ENCODE data around the gene NACC2. TPM values are rescaled to one million over a fixed set of nuclear protein-coding genes. Genes with fewer than 3 reads are reported as not detected.

NACC2 gene
- total and polyA plus RNA-seq, 10 of the 15 experiments (the other 5 are each of a cell fraction or from before 2014, with no cell fraction given): 0.66 to 14.7 (median 3.5) TPM

DNA sequence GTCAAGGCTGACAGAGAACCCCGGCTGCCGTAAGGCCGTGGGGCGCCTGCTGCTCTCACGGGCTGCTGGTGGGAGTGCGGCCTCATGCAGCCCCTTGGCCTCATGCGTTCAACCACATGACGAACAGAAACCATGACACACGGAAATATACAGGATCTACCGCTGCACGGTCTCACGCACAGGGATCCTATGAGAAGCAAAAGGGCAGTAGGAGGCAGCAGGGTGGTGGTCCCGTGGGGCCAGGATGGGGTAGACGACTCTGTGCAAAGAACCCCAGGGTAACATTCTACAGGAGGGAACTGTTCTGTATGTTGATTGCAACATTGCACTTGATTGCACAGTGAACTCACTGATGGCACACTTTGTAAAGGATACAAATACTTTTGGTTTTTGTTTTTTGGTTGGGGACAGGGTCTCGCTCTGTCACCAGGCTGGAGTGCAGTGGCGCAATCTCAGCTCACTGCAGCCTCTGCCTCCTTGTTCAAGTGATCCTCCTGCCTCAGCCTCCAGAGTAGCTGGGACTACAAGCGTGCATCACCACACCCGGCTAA is 51.6 kb downstream of the NACC2 start (continued):
- TF ChIP-seq NFXL1 (IDR thresholded peaks at IDR 0.05; ENCODE audit: borderline replicate concordance) (no peak), RBBP5 (conservative IDR thresholded peaks at IDR 0.05) (no peak), TCF12 (IDR thresholded peaks at IDR 0.05; ENCODE audit: low read depth, low read length) (no peak), IRF4 (IDR thresholded peaks at IDR 0.05; ENCODE audit: low read depth, low read length) (no peak), KAT2A (conservative IDR thresholded peaks at IDR 0.05; ENCODE audit: control insufficient read depth, low read depth, low read length) (no peak)

DNA sequence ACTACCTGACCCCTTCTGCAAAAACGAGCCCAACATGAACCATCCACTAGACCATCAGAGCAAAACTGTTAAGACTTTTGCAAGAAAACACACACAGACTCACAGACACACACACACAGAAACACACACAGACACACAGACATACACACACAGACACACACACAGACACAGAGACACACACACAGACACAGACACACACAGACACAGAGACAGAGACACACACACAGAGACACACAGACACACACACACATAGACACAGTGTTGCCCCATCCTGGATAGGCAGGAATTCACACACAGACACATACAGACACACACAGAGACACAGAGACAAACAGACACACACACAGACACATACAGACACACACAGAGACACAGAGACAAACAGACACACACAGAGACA is 52.5 kb downstream of the NACC2 start:
- no peaks in the 10 kb centered on the region for H3K79me2 ChIP-seq (ENCODE audit: control insufficient read depth, insufficient read depth, low read length)
- DNase-seq (ENCODE audit: low read depth, low spot score): no peak
- H3K4me2 ChIP-seq (ENCODE audit: control insufficient read depth, insufficient read depth): no peak overlapping the region
- FAIRE-seq: no peak
- intact Hi-C loops (cut with micrococcal nuclease; ENCODE audit: unreplicated experiment) (no loop called here), in situ Hi-C loops (cut with MboI) (no loop called here)
- ChIA-PET CTCF (no interaction called here), SMC1A (ENCODE audit: uncharacterized antibody, unreplicated experiment) (no interaction called here), RAD21 (ENCODE audit: unreplicated experiment) (no interaction called here), POLR2A (no interaction called here)
- H3K36me3 ChIP-seq (ENCODE audit: control insufficient read depth in 2 of 2, insufficient read depth in 2 of 2, low read length in 1 of 2): no peaks in the 10 kb centered on the region; a peak in 2 of 4 replicates
- no peaks in the 10 kb centered on the region; the same call in 1 of the 2 replicates for H4K20me1 ChIP-seq (ENCODE audit: control insufficient read depth, insufficient read depth)
- H3K9ac ChIP-seq (ENCODE audit: control insufficient read depth, insufficient read depth, low read length): no peak overlapping the region
- no peak overlapping the region for H2AFZ ChIP-seq (ENCODE audit: control insufficient read depth, low read depth, low read length)
- no peak overlapping the region for H3K27ac ChIP-seq (ENCODE audit: control insufficient read depth, insufficient read depth)
- no TSS peak for BruUV-seq (replicated peaks)
- WGBS (ENCODE audit: insufficient coverage, insufficient replicate concordance, low lambda C conversion rate, missing lambda C conversion rate): 13% methylated on average over 1 of the region's 1 CpG
- peaks cover 7% of the 10 kb centered on the region; the same call in 2 of the 3 replicates for H3K9me3 ChIP-seq (replicated peaks; ENCODE audit: control insufficient read depth, insufficient read depth, low read length)
- H3K4me3 ChIP-seq: no peak overlapping the region
- ATAC-seq: no peak
- H3K27me3 ChIP-seq (replicated peaks in 1 of 2; ENCODE audit: control insufficient read depth in 2 of 2, insufficient read depth in 2 of 2, low read length in 1 of 2): no peaks in the 10 kb centered on the region
- H3K4me1 ChIP-seq (ENCODE audit: control insufficient read depth, insufficient read depth, low read length): no peaks in the 10 kb centered on the region
- TF ChIP-seq, protein P1, sequence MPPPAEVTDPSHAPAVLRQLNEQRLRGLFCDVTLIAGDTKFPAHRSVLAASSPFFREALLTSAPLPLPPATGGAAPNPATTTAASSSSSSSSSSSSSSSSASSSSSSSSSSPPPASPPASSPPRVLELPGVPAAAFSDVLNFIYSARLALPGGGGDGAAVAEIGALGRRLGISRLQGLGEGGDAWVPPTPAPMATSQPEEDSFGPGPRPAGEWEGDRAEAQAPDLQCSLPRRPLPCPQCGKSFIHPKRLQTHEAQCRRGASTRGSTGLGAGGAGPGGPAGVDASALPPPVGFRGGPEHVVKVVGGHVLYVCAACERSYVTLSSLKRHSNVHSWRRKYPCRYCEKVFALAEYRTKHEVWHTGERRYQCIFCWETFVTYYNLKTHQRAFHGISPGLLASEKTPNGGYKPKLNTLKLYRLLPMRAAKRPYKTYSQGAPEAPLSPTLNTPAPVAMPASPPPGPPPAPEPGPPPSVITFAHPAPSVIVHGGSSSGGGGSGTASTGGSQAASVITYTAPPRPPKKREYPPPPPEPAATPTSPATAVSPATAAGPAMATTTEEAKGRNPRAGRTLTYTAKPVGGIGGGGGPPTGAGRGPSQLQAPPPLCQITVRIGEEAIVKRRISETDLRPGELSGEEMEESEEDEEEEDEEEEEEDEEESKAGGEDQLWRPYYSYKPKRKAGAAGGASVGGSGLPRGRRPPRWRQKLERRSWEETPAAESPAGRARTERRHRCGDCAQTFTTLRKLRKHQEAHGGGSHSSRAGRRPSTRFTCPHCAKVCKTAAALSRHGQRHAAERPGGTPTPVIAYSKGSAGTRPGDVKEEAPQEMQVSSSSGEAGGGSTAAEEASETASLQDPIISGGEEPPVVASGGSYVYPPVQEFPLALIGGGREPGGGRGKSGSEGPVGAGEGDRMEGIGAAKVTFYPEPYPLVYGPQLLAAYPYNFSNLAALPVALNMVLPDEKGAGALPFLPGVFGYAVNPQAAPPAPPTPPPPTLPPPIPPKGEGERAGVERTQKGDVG (CRISPR knock-in tag; IDR thresholded peaks at IDR 0.05): no peak
- TF ChIP-seq YBX1 (IDR thresholded peaks at IDR 0.05) (no peak), LARP7 (IDR thresholded peaks at IDR 0.05) (no peak), MTA3 (IDR thresholded peaks at IDR 0.05; ENCODE audit: borderline replicate concordance, low read length) (no peak), SMARCA5 (IDR thresholded peaks at IDR 0.05) (no peak), EED (IDR thresholded peaks at IDR 0.05; ENCODE audit: low read depth) (no peak)
- TF ChIP-seq, protein P2, sequence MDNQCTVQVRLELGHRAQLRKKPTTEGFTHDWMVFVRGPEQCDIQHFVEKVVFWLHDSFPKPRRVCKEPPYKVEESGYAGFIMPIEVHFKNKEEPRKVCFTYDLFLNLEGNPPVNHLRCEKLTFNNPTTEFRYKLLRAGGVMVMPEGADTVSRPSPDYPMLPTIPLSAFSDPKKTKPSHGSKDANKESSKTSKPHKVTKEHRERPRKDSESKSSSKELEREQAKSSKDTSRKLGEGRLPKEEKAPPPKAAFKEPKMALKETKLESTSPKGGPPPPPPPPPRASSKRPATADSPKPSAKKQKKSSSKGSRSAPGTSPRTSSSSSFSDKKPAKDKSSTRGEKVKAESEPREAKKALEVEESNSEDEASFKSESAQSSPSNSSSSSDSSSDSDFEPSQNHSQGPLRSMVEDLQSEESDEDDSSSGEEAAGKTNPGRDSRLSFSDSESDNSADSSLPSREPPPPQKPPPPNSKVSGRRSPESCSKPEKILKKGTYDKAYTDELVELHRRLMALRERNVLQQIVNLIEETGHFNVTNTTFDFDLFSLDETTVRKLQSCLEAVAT (IDR thresholded peaks at IDR 0.05): no peak
- TF ChIP-seq, protein P3, sequence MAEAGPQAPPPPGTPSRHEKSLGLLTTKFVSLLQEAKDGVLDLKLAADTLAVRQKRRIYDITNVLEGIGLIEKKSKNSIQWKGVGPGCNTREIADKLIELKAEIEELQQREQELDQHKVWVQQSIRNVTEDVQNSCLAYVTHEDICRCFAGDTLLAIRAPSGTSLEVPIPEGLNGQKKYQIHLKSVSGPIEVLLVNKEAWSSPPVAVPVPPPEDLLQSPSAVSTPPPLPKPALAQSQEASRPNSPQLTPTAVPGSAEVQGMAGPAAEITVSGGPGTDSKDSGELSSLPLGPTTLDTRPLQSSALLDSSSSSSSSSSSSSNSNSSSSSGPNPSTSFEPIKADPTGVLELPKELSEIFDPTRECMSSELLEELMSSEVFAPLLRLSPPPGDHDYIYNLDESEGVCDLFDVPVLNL (IDR thresholded peaks at IDR 0.05; ENCODE audit: low read depth, low read length): no peak
- TF ChIP-seq, protein P4, sequence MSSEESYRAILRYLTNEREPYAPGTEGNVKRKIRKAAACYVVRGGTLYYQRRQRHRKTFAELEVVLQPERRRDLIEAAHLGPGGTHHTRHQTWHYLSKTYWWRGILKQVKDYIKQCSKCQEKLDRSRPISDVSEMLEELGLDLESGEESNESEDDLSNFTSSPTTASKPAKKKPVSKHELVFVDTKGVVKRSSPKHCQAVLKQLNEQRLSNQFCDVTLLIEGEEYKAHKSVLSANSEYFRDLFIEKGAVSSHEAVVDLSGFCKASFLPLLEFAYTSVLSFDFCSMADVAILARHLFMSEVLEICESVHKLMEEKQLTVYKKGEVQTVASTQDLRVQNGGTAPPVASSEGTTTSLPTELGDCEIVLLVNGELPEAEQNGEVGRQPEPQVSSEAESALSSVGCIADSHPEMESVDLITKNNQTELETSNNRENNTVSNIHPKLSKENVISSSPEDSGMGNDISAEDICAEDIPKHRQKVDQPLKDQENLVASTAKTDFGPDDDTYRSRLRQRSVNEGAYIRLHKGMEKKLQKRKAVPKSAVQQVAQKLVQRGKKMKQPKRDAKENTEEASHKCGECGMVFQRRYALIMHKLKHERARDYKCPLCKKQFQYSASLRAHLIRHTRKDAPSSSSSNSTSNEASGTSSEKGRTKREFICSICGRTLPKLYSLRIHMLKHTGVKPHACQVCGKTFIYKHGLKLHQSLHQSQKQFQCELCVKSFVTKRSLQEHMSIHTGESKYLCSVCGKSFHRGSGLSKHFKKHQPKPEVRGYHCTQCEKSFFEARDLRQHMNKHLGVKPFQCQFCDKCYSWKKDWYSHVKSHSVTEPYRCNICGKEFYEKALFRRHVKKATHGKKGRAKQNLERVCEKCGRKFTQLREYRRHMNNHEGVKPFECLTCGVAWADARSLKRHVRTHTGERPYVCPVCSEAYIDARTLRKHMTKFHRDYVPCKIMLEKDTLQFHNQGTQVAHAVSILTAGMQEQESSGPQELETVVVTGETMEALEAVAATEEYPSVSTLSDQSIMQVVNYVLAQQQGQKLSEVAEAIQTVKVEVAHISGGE (CRISPR knock-in tag; IDR thresholded peaks at IDR 0.05): no peak

Data from GM12878 (cell line).